ENCODE measurements around the gene LCORL.
A peak's percentile ranks its signal among the peaks of the same experiment; 100 is the strongest.

Gene LCORL

DNA sequence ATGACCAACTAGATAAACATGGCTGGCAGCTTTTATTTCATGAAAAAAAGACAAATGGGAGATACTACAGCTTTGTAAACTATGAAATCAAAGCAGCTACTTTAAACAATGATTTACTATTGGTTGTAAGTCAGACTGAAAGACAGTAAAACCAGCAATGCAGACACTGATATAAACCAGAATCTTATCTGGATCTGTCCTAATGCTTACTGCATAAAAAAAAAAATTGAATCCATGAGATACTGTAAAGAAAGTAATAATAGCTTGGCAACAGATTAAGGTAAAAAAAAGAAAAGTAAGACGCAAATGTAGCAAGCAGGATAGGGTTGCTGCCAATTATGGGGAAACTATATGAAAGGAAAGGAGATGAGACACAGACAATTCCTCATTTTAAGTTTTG, 7.3 kb downstream of the LCORL start:
- DNase-seq: no peak

GRCh38 chr4:18012807-18013462, 8.6 kb downstream of the LCORL start:
- DNase-seq: no peak

- no peak for DNase-seq
Measured at GRCh38 chr4:18012134-18012806, 9.3 kb downstream of the LCORL start.

DNA sequence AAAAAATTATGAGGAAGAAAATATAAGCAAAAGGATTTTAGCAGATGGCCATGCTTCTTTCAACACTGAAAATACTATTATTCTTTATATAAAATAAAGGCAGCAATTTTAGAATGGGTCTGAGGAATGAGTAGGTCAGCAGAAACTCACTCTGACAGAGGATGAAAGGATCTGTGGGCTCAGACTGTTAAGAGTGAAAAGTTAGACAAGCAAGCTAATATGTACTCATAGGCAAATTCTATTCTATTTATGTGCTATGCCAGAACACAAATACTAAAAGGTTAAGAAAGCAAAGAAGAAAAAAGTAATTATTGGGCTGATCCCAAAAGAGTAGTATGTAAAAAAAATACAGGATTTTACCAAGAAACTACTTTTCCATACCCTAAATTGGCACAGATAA, 13.9 kb downstream of the LCORL start:
- no peak for DNase-seq

DNA sequence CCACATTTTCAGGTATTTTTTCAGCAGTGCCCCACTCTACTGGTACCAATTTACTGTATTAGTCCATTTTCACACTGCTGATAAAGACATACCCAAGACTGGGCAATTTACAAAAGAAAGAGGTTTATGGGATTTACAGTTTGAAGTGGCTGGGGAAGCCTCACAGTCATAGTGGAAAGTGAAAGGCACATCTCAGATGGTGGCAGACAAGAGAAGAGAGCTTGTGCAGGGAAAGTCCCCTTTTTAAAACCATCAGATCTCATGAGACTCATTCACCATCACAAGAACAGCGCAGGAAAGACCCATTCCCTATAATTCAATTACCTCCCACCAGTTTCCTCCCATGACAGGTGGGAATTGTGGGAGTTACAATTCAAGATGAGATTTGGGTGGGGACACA, 15.1 kb downstream of the LCORL start:
- peak; percentile 42 for DNase-seq

DNA sequence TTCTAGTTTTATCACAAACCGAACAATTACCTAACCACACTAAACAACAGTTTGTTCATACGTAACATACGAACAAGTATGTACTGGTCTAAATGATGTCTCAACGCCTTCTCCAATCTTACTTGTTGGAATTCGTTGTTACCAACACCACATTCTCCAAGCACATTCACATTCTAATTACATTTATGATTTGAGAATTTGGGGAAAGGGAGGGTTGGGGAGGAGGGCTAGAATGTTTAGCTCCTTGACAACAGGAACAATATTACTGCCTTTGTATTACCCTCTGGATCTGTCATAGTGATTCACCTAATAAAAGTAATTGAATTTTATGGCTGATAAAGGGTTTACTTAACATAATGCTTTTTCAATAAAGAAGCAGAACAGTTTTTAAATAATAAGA, 24.4 kb downstream of the LCORL start:
- no peak for DNase-seq

GRCh38 chr4:17995165-17995564, 26.4 kb downstream of the LCORL start:
- no peak for DNase-seq

- no peak for DNase-seq
Measured at GRCh38 chr4:17985832-17986231, 35.7 kb downstream of the LCORL start.

DNA sequence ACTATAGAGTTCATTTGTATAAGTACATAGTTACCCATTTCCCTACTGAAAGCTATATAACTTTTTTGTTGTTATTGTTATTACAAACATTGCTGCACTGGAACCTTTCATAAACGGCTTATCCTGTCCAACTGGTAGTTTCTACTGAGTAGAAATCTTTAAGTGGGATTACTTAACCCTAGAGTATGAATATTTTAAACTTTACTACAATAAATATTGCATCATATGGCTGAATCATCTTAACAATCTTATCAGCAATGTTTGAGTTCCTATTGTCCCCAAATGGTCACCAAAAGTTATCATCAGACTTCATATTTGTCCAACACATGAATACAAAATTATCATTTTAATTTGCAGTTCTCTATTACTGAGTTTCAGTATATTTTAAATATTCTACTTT, 40.5 kb downstream of the LCORL start:
- DNase-seq: no peak

DNA sequence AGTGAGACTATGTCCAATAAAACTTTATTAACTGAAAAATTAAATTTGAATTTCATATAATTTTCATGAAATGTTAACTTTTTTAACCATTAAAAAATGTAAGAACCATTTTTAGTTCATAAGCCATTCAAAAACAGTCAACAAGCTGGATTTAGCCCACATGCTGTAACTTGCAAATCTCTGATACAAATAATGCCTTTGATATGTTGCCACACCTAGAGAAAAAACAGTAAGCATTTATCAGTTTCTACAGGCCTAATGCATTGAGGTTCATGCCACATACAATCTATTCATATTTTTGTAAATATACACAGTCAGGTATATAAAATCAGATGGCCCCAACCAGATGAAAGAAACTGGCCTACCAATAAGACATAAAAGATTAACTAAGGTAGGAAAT, 52.8 kb downstream of the LCORL start:
- no peak for DNase-seq

DNA sequence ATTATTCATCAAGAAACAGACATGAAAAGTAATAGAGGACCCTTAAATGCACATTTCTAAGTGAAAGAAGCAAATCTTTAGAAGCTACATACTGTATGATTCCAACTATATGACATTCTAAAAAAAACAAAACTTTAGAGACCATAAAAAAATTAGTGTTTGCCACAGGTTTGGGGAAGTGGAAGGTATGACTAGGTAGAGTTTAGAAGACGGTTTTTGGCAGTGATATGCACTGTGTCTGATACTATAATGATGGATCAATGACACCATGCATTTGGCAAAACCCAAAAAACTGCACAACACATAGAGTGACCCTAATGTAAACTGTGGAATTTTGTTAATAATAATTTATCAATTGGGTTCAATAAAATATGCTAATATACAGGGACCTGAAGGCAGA, 54.5 kb downstream of the LCORL start:
- DNase-seq: no peak

DNA sequence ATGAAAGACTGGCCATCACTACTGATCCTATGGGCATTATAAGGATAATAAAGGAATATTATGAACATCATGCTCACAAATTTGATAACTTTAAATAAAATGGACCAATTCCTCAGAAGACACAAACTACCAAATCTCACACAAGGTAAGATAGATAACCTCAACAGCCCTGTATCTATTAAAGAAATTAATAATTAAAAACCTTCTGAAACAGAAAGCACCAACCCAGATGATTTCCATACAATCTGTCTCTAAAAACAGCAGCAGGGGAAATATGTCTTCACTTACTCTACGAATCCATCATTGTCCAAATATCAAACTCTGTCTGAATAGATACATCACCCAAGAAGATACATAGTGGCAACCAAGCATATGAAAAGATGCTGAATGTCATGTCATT, 55.2 kb downstream of the LCORL start:
- no peak for DNase-seq

GRCh38 chr4:17964576-17964975, 57.0 kb downstream of the LCORL start:
- no peak for DNase-seq

DNA sequence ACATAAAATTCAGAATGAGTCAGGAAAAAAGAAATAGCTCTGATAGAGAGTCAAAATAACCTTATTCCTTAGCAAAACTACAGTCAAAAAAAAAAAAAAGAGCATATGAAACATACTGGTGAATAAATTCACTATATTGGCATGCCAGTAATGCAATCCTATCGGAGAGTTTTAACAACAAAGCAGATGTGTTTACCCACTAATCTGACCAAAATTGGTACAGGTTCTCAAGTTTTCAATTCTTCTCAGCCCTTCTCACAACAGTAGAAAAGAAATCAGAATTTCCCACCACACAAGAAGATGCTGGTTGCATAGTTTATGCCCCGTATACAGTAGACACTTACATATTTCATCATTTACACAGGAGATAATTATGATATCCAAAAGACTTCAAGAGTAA, 59.4 kb downstream of the LCORL start:
- DNase-seq: no peak

- no peak for DNase-seq
Measured at GRCh38 chr4:17961249-17961648, 60.3 kb downstream of the LCORL start.

DNA sequence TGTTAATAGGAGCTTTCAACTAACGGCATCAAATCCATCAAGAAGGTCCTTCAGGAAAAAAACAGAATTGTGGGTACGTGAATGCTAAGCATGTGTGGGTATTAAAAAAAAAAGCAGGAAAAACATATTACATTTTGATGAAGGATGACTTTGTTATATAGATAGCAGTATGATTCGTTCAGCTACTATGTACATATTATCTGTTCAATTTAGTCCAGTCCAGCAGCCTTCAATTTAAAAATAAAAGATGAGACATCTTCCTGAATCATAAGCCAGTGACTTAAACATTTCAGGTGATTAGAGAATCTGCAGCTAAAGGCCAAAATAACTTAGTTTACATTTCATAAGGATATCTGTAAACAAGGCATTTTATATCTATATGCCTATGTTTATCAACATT, 63.4 kb downstream of the LCORL start:
- DNase-seq: no peak

- peak; percentile 1 for DNase-seq
Measured at GRCh38 chr4:17957688-17958087, 63.9 kb downstream of the LCORL start.

DNA sequence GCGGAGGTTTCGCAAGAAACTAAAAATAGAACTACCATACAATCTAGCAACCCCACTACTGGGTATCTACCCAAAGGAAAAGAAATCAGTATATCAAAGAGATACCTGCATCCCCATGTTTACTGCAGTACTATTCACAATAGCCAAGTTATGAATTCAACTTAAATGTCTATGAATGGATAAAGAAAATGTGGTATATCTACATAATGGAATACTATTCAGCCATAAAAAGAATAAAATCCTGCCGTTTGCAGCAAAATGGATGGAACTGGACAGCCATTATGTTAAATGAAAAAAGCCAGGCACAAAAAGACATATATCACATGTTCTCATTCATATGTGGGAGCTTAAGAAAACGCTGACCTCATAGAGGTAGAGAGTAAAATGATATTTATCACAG, 65.3 kb downstream of the LCORL start:
- no peak for DNase-seq

GRCh38 chr4:17945303-17945702, 76.3 kb downstream of the LCORL start:
- no peak for DNase-seq

DNA sequence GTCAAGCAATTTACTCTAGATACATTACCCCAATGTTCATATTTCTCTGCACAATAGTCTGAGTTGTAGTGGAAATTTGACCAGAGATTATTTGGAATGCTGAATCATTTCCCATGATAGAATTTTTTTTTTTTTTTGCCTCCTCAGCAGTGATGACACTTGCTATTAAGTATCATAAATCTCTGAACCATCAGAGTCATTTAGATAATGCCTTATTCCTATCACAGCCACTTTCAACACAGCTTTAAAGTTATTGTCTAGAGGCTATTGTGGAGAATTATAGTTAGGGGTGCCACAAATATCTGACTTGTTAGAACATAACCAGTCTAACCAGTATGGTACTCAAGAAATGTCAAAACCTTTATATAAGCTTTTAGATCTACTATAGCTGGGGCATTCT, 79.8 kb downstream of the LCORL start:
- no peak for DNase-seq

DNA sequence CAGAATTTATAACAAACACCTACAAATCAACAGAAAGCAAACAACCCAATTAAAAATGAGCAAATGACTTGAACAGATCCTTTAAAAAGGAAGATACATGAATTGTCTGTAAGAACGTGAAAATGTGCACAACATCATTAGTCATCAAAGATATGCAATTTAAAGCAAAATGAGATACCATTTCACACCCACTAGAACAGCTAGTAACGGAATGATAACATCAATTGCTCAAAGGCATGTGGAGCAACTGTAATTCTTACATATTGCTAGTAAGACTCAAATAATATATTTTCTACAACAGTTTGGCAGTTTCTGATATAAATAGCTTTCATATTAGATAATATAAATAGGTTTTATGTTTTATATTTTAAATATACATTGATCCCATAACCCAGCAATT, 82.5 kb downstream of the LCORL start:
- no peak for DNase-seq

DNA sequence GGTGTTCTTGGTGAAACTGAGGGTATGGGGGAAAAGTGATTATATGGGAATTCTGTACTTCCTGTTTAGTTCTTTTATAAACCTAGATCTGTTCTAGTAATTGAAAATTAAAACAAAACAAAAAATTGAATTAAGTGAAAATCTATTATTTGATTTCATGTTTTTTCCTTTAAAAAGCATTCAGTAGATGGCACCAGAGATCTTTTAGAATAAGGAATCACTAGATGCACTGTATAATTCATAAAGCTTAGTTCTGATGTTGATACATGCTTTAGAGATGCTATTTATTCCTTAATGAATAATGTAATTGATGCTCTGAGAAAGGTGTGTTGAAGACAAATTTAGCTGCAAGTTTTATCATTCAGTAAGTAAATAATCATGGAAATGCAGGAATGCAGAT, 87.3 kb downstream of the LCORL start:
- DNase-seq: no peak

DNA sequence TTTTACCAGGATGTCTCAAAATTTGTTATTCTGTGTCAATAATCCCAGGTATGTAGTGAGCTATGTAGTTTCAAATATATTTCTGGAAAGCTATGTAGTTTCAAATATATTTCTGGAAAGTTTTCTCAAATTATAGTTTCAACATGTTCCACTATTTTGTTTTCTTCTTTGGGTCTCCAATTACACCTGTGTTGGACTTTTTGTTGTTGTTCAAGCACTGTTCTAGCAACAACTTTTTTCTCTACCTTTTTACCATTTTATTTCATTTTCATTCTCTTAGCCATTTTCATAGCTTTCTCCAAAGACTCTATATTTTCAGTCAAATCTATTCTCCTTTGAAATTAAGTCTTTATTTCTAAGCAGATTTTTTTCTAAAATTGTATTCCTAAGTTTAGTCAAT, 88.4 kb downstream of the LCORL start:
- DNase-seq: no peak

GRCh38 chr4:17932041-17932440, 89.5 kb downstream of the LCORL start:
- DNase-seq: no peak

DNA sequence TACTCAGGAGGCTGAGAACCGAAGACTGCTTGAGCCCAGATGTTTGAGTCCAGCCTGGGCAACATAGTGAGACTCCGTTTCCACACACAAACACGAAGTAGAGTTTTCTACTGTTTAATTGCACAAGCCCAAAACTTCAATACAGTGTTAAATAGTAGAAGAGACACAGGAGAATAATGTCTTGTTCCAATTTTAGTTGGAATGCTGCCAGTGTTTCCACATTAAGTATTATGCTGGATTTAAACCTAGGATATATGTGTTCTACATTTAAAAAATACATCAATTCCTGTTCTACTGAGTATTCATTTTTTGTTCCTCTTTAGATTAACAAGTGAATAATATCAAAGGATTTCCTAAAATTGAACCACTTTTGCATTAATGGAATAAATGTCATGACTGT, 91.3 kb downstream of the LCORL start:
- DNase-seq: no peak
